Esophagus muscularis mucosa (tissue), 3 donors: ENCODE measurements around the gene URM1.

Experiments used
- POLR2A ChIP-seq: fragments of 450-650 bp; IDR thresholded peaks from one replicate; pipeline ENCODE4 v1.6.1; 2017; ENCODE audit warnings: antibody characterized with exemption, moderate library complexity, mild to moderate bottlenecking, low read depth
- POLR2AphosphoS5 ChIP-seq, 2 donors: sonication (generic); formaldehyde crosslinking; IDR thresholded peaks; one replicate each; pipeline ENCODE4 v1.6.1; 2017; ENCODE audit warnings: antibody characterized with exemption in 2 of 2
- TF ChIP-seq, protein P1 (sequence below), 3 experiments: fragments of 200-600 bp in 2 of 3; fragments of 450-650 bp in 1 of 3; sonication (generic) in 2 of 3; IDR thresholded peaks; one replicate each; pipeline ENCODE4 v1.5.1; 2017 to 2019; ENCODE audit warnings: antibody characterized with exemption in 3 of 3, mild to moderate bottlenecking in 2 of 3, moderate library complexity in 1 of 3

DNA sequence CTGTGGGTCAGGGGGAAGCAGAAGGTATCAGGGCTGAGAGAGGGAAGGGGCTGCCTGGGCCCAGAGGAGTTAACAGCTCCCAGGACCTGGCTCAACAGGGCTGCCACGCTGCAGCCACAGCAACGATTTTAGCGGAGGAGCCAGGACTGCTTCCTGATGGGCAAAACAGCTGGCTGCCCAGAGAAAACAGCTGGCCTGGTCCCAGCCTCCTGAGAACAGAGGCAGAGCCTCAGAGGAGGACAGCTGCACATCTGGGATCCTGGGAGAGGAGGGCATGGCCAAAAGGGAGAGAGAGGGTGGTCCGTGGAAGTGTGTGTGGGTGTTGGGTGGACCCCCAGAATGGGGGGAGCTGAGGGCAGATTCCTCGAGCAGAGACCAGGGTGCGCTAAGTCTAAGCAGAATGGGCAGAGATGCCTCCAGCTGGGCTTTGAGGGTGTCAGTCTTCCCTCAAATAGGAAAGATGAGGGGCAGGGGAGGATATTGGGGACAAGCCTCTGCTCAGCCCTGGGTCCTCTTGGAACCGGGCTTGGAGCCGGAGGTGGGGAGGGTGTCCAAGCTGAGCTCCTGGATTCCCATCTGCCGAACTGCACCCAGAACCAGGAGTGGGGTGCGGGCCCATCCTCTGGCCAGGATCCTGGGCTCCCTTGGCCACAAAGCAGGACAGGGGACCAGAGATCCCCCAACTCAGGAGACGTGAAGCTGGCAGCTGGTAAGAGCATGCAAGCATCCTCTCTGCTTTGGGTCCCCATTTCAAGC is 40.4 kb downstream of the URM1 start:
- TF ChIP-seq, protein P1, sequence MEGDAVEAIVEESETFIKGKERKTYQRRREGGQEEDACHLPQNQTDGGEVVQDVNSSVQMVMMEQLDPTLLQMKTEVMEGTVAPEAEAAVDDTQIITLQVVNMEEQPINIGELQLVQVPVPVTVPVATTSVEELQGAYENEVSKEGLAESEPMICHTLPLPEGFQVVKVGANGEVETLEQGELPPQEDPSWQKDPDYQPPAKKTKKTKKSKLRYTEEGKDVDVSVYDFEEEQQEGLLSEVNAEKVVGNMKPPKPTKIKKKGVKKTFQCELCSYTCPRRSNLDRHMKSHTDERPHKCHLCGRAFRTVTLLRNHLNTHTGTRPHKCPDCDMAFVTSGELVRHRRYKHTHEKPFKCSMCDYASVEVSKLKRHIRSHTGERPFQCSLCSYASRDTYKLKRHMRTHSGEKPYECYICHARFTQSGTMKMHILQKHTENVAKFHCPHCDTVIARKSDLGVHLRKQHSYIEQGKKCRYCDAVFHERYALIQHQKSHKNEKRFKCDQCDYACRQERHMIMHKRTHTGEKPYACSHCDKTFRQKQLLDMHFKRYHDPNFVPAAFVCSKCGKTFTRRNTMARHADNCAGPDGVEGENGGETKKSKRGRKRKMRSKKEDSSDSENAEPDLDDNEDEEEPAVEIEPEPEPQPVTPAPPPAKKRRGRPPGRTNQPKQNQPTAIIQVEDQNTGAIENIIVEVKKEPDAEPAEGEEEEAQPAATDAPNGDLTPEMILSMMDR (IDR thresholded peaks at IDR 0.05): no peak
- TF ChIP-seq POLR2A: no peak
- TF ChIP-seq POLR2AphosphoS5 (IDR thresholded peaks at IDR 0.05): no peak
